Measurements from ENCODE around the gene CYTH3.

DNA sequence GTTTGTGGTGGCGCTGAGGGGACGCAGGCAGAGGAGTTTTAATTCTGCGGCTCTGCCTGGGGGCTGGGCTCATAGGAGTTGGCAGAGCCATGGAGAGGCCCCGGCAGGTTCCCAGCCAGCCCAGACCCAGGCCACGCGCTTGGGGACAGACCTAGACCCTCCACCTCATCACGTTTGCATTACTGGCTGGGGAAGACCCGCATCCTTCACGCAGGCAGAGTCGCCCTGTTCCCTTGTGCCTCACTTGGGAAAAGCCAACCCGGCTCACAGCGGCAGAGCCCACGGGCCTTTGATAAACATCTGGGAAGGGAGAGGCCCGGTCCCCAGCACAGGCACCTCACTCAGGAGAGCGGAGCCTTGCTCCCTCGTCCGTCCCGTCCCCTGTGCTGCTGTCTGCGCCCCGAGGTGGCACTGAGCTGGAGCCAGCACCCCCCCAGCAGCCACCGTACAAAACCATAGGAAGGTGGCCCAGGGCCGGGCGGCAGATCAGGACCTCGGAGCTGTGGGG is 112.8 kb downstream of the CYTH3 start:
- TF ChIP-seq, protein P1, sequence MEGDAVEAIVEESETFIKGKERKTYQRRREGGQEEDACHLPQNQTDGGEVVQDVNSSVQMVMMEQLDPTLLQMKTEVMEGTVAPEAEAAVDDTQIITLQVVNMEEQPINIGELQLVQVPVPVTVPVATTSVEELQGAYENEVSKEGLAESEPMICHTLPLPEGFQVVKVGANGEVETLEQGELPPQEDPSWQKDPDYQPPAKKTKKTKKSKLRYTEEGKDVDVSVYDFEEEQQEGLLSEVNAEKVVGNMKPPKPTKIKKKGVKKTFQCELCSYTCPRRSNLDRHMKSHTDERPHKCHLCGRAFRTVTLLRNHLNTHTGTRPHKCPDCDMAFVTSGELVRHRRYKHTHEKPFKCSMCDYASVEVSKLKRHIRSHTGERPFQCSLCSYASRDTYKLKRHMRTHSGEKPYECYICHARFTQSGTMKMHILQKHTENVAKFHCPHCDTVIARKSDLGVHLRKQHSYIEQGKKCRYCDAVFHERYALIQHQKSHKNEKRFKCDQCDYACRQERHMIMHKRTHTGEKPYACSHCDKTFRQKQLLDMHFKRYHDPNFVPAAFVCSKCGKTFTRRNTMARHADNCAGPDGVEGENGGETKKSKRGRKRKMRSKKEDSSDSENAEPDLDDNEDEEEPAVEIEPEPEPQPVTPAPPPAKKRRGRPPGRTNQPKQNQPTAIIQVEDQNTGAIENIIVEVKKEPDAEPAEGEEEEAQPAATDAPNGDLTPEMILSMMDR (IDR thresholded peaks at IDR 0.05), result no peak
- TF ChIP-seq POLR2A (IDR thresholded peaks at IDR 0.05; ENCODE audit: low read length), result no peak
- TF ChIP-seq RFX5 (IDR thresholded peaks at IDR 0.05), result no peak
- no peak for TF ChIP-seq RAD21 (conservative IDR thresholded peaks at IDR 0.05 in 1 of 2, IDR thresholded peaks at IDR 0.05 in 1 of 2)
- no peak for TF ChIP-seq TP53 (CRISPR knock-in tag; IDR thresholded peaks at IDR 0.05)
- TF ChIP-seq FOSL2 (IDR thresholded peaks at IDR 0.05), result no peak
- no peak for TF ChIP-seq FOSL2 (CRISPR knock-in tag; IDR thresholded peaks at IDR 0.05)
- no peak for TF ChIP-seq CEBPB (IDR thresholded peaks at IDR 0.05)

All from A549 (cell line).